GM23248 (cell line): ENCODE data around the gene TIGD6. TPM values are rescaled to one million over a fixed set of nuclear protein-coding genes. Genes with fewer than 3 reads are reported as not detected.
"Not testable (repeated sequence)": the region's sequence is repeated elsewhere in the genome, so short reads cannot be mapped to it uniquely, and the experiment has no call there.

Experiments
- DNase-seq: peaks from one replicate; pipeline ENCODE4 v3.0.0-alpha.2; 2015
- H2AFZ ChIP-seq: fragments of 200-600 bp; sonication (generic); 2 replicates; pipeline ENCODE4 v1.6.1; 2016; ENCODE audit warnings: antibody characterized with exemption
- H3F3A ChIP-seq: fragments of 200-600 bp; sonication (generic); 2 replicates; pipeline ENCODE4 v1.6.1; 2016; ENCODE audit warnings: mild to moderate bottlenecking, antibody characterized with exemption, mixed run types; ENCODE audit not compliant: insufficient read depth
- H3K27ac ChIP-seq: fragments of 200-600 bp; sonication (generic); 2 replicates; pipeline ENCODE4 v1.5.1; 2016; ENCODE audit warnings: mild to moderate bottlenecking
- H3K27me3 ChIP-seq: fragments of 200-600 bp; sonication (generic); replicated peaks from 2 replicates; pipeline ENCODE4 v1.6.1; 2016; ENCODE audit warnings: mild to moderate bottlenecking; ENCODE audit not compliant: insufficient read depth
- H3K36me3 ChIP-seq: fragments of 200-600 bp; sonication (generic); 2 replicates; pipeline ENCODE4 v1.6.1; 2016; ENCODE audit warnings: low read depth, mild to moderate bottlenecking
- H3K4me1 ChIP-seq: fragments of 200-600 bp; sonication (generic); 2 replicates; pipeline ENCODE4 v1.6.1; 2016; ENCODE audit warnings: mild to moderate bottlenecking; ENCODE audit not compliant: insufficient read depth
- H3K4me2 ChIP-seq: fragments of 200-600 bp; sonication (generic); one replicate; pipeline ENCODE4 v1.6.1; 2016; ENCODE audit warnings: mild to moderate bottlenecking; ENCODE audit not compliant: unreplicated experiment
- H3K4me3 ChIP-seq: fragments of 200-600 bp; sonication (generic); 2 replicates; pipeline ENCODE4 v1.5.1; 2016; ENCODE audit warnings: mild to moderate bottlenecking
- H3K79me2 ChIP-seq: fragments of 200-600 bp; sonication (generic); 2 replicates; pipeline ENCODE4 v1.6.1; 2016; ENCODE audit warnings: mild to moderate bottlenecking; ENCODE audit not compliant: insufficient read depth
- H3K9ac ChIP-seq: fragments of 200-600 bp; sonication (generic); 2 replicates; pipeline ENCODE4 v1.6.1; 2016; ENCODE audit warnings: mild to moderate bottlenecking
- H3K9me2 ChIP-seq: fragments of 200-600 bp; sonication (generic); 2 replicates; pipeline ENCODE4 v1.6.1; 2016; ENCODE audit warnings: mixed run types, mild to moderate bottlenecking, moderate library complexity; ENCODE audit not compliant: insufficient read depth
- H3K9me3 ChIP-seq: fragments of 200-600 bp; sonication (generic); one replicate; pipeline ENCODE4 v1.6.1; 2017; ENCODE audit warnings: low read depth
- H4K20me1 ChIP-seq: fragments of 200-600 bp; sonication (generic); 2 replicates; pipeline ENCODE4 v1.6.0; 2016; ENCODE audit not compliant: insufficient read depth
- EZH2 ChIP-seq: fragments of 200-600 bp; sonication (generic); IDR thresholded peaks from 2 replicates; pipeline ENCODE4 v1.6.1; 2018; ENCODE audit warnings: antibody characterized with exemption, mild to moderate bottlenecking; ENCODE audit not compliant: insufficient read depth, poor library complexity, severe bottlenecking
- EZH2phosphoT487 ChIP-seq: fragments of 200-600 bp; sonication (generic); IDR thresholded peaks from 2 replicates; pipeline ENCODE4 v1.6.1; 2018; ENCODE audit warnings: antibody characterized with exemption, moderate library complexity, mild to moderate bottlenecking, low read depth; ENCODE audit not compliant: insufficient read depth
- WGBS, 2 experiments: methylation state at CpG; one replicate each; pipeline ENCODE4 v1.1.6; 2015 to 2017; ENCODE audit warnings: low lambda C conversion rate in 2 of 2, low coverage in 1 of 2; ENCODE audit errors: missing lambda C conversion rate in 2 of 2; 5-methylcytosine and 5-hydroxymethylcytosine counted together
- in situ Hi-C: fragments of 300-500 bp; cut with MboI; formaldehyde crosslinking; loops from 2 replicates; pipeline ENCODE4 v1.15.0; 2020
- polyA plus RNA-seq: library from polyadenylated mRNA; unstranded; fragments of >200 nt; fragmentation: Nextera tagmentation; extraction: Ambion mirVana; gene quantifications from 2 replicates; pipeline ENCODE4 v1.2.1, GENCODE V29; 2016
- total RNA-seq: library from RNA; depleted of rRNA; stranded (reverse); fragments of >200 nt; shearing (Covaris generic); gene quantifications from 2 replicates; pipeline ENCODE4 v1.2.3, GENCODE V29; 2014

The TIGD6 gene
- total and polyA plus RNA-seq, 2 experiments from 2014 or later: 4.6 to 5.3 TPM

GRCh38 chr5:150035139-150035895 lies 34.9 kb upstream of the TIGD6 start:
- Histone ChIP-seq H3K79me2 (peaks cover 20% of the 10 kb centered on the region), H3K9ac (no peak overlapping the region), H3F3A (peaks cover 69% of the 10 kb centered on the region), H3K9me2 (no peaks in the 10 kb centered on the region), H3K9me3 (no peaks in the 10 kb centered on the region), H3K36me3 (peaks cover 70% of the 10 kb centered on the region), H4K20me1 (no peaks in the 10 kb centered on the region), H2AFZ (no peak overlapping the region), H3K27ac (peak overlapping the region; percentile 79), H3K4me3 (no peak overlapping the region), H3K27me3 (no peaks in the 10 kb centered on the region), H3K4me1 (peaks cover 32% of the 10 kb centered on the region), H3K4me2 (peak overlapping the region; percentile 33)
- in situ Hi-C loops: no loop called here
- 77 to 81% methylated on average over 7 of the region's 7 CpGs for WGBS, 2 experiments
- TF ChIP-seq EZH2 (no peak), EZH2phosphoT487 (no peak)
- no peak for DNase-seq

DNA sequence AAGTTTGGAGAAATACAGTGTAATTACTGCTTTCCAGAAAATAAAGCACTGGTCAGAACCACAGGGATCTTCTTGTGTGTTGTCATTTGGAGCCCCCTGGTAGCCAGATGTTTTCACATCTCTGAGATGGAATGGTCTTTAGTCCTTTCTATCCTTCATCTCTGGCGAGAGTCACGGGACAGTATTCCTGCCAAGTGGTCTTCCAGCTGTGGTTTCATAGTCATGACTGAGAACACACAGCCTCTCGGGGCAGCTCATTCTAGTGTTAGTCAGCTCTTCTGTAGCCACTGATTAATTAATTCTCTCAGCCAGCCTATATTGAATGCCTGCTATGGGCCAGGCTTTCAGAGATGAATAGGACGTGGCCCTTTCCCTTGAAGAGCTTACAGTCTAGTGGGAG lies 34.2 kb upstream of the TIGD6 start:
- peak; percentile 94 for DNase-seq
- no peak for TF ChIP-seq EZH2phosphoT487
- TF ChIP-seq EZH2: no peak
- in situ Hi-C loops: no loop called here
- peaks cover 14% of the 10 kb centered on the region for H3K79me2 ChIP-seq
- H3K9me3 ChIP-seq: no peaks in the 10 kb centered on the region
- peaks cover 69% of the 10 kb centered on the region for H3F3A ChIP-seq
- peak overlapping the region; percentile 33 for H3K4me2 ChIP-seq
- H3K9me2 ChIP-seq: no peaks in the 10 kb centered on the region
- H3K27ac ChIP-seq: peak overlapping the region; percentile 79
- WGBS, 2 experiments: 3 to 4% methylated on average over 4 of the region's 4 CpGs
- no peak overlapping the region for H2AFZ ChIP-seq
- H3K4me3 ChIP-seq: no peak overlapping the region
- peaks cover 66% of the 10 kb centered on the region for H3K36me3 ChIP-seq
- H4K20me1 ChIP-seq: no peaks in the 10 kb centered on the region
- no peaks in the 10 kb centered on the region for H3K27me3 ChIP-seq
- H3K9ac ChIP-seq: 0 out of 2 replicates have a peak overlapping the region, but pooled peaks have one; percentile 5
- H3K4me1 ChIP-seq: peaks cover 32% of the 10 kb centered on the region

DNA sequence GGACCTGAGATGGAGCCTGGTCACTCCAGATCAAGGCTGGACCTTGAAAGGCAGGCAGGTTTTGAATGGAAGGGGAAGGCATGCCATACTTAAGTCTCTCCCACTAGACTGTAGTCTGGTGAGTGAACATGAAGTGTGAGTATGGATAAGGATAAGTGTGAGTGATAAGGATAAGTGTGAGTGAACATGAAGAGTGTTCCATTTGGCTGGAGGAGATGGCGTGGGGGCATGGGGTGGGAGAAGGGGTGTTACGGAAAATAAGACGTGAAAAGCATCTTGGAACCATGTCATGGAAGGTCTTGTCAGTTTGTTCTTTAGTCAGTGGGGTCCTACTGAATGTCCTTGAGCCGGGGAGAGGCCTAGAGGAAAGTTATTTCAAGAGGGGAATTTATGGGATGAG lies 32.9 kb upstream of the TIGD6 start:
- H4K20me1 ChIP-seq: no peaks in the 10 kb centered on the region
- no peak overlapping the region for H3K4me2 ChIP-seq
- no peaks in the 10 kb centered on the region for H3K27me3 ChIP-seq
- H3K4me3 ChIP-seq: no peak overlapping the region
- peaks cover 32% of the 10 kb centered on the region for H3K4me1 ChIP-seq
- in situ Hi-C loops: no loop called here
- no peaks in the 10 kb centered on the region for H3K9me2 ChIP-seq
- TF ChIP-seq EZH2phosphoT487 (no peak), EZH2 (no peak)
- no peak overlapping the region for H3K27ac ChIP-seq
- peaks cover 13% of the 10 kb centered on the region; the same call in 1 of the 2 replicates for H3K79me2 ChIP-seq
- H2AFZ ChIP-seq: no peak overlapping the region
- H3K9me3 ChIP-seq: no peaks in the 10 kb centered on the region
- no peak overlapping the region for H3K9ac ChIP-seq
- peaks cover 67% of the 10 kb centered on the region for H3K36me3 ChIP-seq
- 93 to 94% methylated on average over 4 of the region's 4 CpGs for WGBS, 2 experiments
- peaks cover 61% of the 10 kb centered on the region for H3F3A ChIP-seq
- DNase-seq: no peak

GRCh38 chr5:150028047-150028446 lies 27.6 kb upstream of the TIGD6 start:
- DNase-seq, H3K4me2 ChIP-seq, H3K9me2 ChIP-seq, H3K27me3 ChIP-seq, H3K9me3 ChIP-seq, H3K4me1 ChIP-seq, H2AFZ ChIP-seq, H4K20me1 ChIP-seq, H3K27ac ChIP-seq, H3K9ac ChIP-seq, H3K4me3 ChIP-seq, in situ Hi-C loops: not testable (repeated sequence)
- Histone ChIP-seq H3K36me3 (peaks cover 65% of the 10 kb centered on the region), H3K79me2 (peaks cover 38% of the 10 kb centered on the region), H3F3A (peaks cover 18% of the 10 kb centered on the region)
- 20 to 33% methylated on average over 1 of the region's 1 CpG for WGBS, 2 experiments
